ENCODE data around the gene TMEM154.

- TF ChIP-seq GLIS3 (CRISPR knock-in tag; IDR thresholded peaks at IDR 0.05) (no peak), ZNF8 (CRISPR knock-in tag; IDR thresholded peaks at IDR 0.05) (no peak), CSRNP3 (CRISPR knock-in tag; IDR thresholded peaks at IDR 0.05) (no peak), ZFP3 (CRISPR knock-in tag; IDR thresholded peaks at IDR 0.05) (no peak), TOX (CRISPR knock-in tag; IDR thresholded peaks at IDR 0.05; ENCODE audit: borderline replicate concordance) (no peak), ARNTL (CRISPR knock-in tag; IDR thresholded peaks at IDR 0.05; ENCODE audit: borderline replicate concordance, low read depth) (no peak), CSDC2 (CRISPR knock-in tag; IDR thresholded peaks at IDR 0.05) (no peak), ZNF70 (CRISPR knock-in tag; IDR thresholded peaks at IDR 0.05) (no peak), RARB (CRISPR knock-in tag; IDR thresholded peaks at IDR 0.05) (no peak), POU6F1 (CRISPR knock-in tag; IDR thresholded peaks at IDR 0.05; ENCODE audit: borderline replicate concordance, low read depth) (no peak), ZC3H10 (CRISPR knock-in tag; IDR thresholded peaks at IDR 0.05) (no peak), PATZ1 (CRISPR knock-in tag; IDR thresholded peaks at IDR 0.05; ENCODE audit: borderline replicate concordance) (no peak), BACH2 (CRISPR knock-in tag; IDR thresholded peaks at IDR 0.05; ENCODE audit: borderline replicate concordance) (no peak)
These were observed 88.4 kb downstream of the TMEM154 start for GRCh38 chr4:152591396-152591795.
